ENCODE results near the gene ZNF311.

Gene ZNF311

GRCh38 chr6:29005183-29005885 lies at the start of gene ZNF311:
ZNF311 (minus strand) TSS chr6:29005315; CDS start chr6:29003954, 1,361 bp downstream.
- no peak for DNase-seq (ENCODE audit: low read depth, low spot score)

DNA sequence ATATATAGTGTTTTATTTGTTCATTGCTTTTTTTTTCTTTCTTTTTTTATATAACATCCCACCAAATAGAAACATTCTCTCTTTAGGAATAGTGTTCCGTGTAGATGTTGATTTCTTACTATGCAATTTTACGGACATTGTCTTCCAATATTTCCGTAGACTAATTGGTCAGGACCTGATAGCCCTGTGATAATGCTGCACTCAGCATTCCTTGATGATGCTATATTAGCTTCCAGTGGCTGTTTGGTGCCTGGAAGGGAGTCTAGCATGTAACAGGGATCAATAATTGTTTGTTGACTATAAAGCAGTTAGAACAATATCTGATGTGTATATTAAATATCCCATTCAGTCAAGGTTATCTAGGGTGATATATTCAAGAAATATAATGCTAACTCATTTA lies 46.6 kb upstream of the ZNF311 start:
- no peak for DNase-seq (ENCODE audit: low read depth, low spot score)

DNA sequence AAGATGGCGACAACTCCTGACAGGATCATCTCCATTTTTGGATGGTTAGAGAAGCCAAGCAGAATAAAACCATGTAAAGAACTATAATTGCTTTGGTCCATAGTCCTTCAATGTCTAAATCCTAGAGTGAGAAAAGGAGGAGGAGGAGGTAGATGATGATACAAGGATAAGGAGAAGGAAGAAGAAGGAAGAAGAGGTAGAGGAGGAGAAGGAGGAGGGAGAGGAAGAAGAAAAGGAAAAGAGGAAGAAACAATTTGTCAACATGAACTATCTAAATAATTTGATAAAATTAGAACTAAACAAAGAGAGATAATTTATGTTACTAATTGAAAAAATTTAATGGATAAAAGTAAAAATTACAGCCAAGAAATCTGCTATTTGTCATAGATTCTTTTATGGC lies 40.0 kb upstream of the ZNF311 start, which contains the start of gene OR2W1:
OR2W1 (minus strand) TSS at position 101 of the 400 bp plus-strand sequence; CDS start at position 101, 0 bp downstream.
- no peak for DNase-seq (ENCODE audit: low read depth, low spot score)

- no peak for DNase-seq (ENCODE audit: low read depth, low spot score)
Observed at GRCh38 chr6:29035951-29036350, 30.8 kb upstream of the ZNF311 start.

GRCh38 chr6:29028821-29029220 lies 23.7 kb upstream of the ZNF311 start:
- DNase-seq (ENCODE audit: low read depth, low spot score): no peak

DNA sequence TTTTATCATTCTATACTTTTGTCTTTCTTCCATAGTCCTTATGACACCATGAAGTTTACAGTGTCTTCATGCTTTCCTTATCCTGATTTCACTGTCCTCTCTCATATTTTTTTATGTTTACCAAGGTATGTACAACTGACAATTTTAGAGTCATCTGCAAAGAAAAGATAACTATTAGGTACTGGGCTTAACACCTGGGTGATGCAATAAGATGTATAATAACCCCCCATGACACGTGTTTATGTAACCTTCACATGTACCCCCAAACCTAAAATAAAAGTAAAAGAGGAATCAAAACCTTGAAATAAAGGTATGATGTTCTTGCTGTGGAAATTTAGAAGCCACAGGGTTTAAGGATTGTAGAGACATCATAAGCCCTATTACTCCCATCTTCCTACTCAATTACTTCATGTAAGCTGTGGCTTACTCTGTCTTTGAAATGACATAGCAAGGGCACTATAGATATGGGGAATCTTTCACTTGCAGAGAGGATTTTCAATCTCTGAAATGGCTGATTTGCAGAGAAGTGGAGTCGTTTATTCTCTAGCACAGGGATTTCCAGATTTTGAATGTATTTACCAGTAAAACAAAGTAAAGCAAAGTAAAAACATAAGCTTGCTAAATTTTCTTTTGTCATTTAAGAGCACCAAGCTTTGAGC lies 20.9 kb upstream of the ZNF311 start:
- no peak for DNase-seq (ENCODE audit: low read depth, low spot score)

GRCh38 chr6:29021434-29021833 lies 16.3 kb upstream of the ZNF311 start:
- no peak for DNase-seq (ENCODE audit: low read depth, low spot score)

- no peak for DNase-seq (ENCODE audit: low read depth, low spot score)
Observed at GRCh38 chr6:29019629-29020028, 14.5 kb upstream of the ZNF311 start.

- DNase-seq (ENCODE audit: low read depth, low spot score): no peak
Observed at GRCh38 chr6:29017428-29017802, 12.3 kb upstream of the ZNF311 start.

DNA sequence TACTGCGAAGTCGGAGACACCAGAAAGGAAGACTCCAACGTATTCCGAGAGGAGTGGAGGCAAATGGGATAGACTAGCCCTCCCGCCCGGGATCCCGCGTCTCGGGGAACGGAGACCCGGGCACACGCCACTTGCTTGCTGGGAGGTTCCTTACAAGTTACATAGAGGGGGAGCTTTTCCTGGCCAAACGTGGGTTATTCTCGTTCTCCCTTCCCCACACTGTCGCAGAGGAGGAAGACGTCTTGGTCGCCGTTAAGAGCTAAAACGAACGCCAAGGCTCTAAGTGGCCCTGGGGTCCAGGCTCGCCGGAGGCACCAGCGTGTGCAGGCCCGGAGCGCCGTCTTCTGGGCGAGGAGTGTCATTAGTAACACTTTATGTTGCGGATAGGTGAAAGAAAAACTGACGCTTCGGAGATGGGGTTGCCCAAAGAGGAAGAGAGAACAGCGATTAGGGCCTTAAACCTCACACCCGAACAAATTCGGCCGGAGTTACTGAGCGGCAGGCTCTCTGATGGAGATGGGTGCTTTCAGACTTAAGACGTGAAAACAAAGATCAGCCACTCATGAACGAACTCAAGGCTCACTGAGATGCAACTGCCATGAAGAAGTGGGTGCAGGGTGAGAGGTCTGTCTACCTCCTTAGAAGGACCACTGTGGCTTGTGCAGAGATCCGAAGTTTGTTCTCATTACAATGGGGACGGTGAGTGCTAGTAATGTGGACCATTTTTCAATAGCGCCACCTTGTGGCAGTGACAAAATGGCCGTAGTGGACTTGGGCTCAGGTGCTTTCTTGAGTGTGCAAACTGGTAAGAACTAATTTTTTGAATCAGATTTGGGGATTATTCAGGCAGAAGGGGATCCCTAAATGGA lies 11.7 kb upstream of the ZNF311 start:
- DNase-seq (ENCODE audit: low read depth, low spot score): peak; percentile 59

- DNase-seq (ENCODE audit: low read depth, low spot score): no peak
Observed at GRCh38 chr6:29014729-29015608, 9.9 kb upstream of the ZNF311 start.

DNA sequence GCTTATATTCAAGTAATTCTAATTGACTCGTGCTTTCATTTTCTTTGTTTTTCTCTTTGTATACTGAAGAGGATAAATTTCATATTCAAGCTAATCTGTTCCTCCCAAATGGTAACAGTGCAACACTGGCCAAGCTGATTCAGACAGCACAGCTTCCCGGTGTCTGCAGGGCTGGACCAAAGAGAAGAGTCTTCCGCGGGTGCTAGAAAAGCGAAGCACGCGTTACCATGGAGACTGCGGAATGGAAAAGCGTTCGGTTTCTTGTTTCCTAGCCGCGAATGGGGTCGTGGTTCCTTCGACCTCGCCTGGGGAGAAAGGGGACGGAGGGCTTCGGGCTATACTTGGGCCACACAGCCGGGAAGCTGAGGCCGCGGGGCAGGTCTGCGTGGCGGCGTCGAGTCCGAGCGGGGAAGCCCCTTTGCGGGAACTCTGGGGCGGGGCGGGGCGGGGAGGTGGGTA lies 6.2 kb upstream of the ZNF311 start:
- DNase-seq (ENCODE audit: low read depth, low spot score): no peak

DNA sequence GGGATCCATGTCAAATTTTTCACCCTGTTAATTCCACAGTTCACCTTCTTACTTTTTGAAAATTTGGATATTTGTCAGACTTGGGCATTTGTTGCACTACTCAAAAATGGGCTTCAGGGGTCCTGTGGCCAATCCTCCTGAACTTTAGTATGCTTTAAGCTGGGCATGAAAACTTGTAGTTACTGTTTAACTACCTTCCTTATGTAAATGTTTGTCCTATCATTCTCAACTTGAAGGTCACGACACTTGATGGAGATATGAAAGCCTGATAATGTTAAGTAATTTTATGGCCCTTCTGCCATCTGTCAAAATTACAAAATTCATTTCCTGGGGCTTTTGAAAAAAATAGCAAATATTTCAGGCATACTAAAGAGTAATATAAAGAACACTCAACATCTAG lies 4.2 kb upstream of the ZNF311 start:
- DNase-seq (ENCODE audit: low read depth, low spot score): no peak

- no peak for DNase-seq (ENCODE audit: low read depth, low spot score)
Observed at GRCh38 chr6:29008089-29008488, 3.0 kb upstream of the ZNF311 start.

GRCh38 chr6:28996844-28997510 lies 8.1 kb downstream of the ZNF311 start:
- DNase-seq (ENCODE audit: low read depth, low spot score): no peak

GRCh38 chr6:28995093-28995650 lies 9.9 kb downstream of the ZNF311 start:
- DNase-seq (ENCODE audit: low read depth, low spot score): no peak

- peak; percentile 34 for DNase-seq (ENCODE audit: low read depth, low spot score)
Observed at GRCh38 chr6:28988536-28989311, 16.4 kb downstream of the ZNF311 start.

DNA sequence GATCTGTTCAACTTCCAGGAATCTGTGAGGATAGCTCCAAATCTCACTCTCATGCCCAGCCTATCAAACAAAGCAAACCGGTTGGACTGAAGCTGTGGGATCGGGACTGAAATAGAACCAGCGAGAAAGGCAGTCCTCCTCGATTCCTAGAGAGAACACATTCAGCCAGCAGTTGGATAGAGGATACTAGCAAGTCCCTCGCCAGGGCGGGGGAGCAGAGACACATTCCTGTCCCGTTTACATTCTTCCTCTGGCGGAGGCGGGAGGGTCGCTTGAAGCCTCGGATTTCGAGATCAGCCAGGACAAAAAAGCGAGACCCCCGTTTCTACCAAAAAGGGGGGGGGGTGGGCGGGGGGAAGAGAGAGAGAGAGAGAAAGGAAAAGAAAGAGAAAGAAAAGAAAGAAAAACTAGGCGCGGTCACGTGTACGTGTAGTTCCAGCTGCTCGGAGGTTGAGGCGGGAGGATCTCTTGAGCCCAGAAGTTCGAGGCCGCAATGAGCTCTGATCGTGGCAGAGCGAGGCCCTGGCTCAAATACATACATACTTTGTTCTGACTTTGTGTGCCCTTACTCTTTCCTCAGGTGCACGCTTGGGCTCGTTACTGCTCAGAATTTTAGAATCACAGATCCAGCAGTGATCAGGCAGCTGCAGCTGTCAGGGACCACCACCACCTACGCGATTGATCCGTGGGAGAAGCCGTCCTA lies 19.5 kb downstream of the ZNF311 start:
- DNase-seq (ENCODE audit: low read depth, low spot score): no peak

GRCh38 chr6:28983838-28984237 lies 21.3 kb downstream of the ZNF311 start:
- no peak for DNase-seq (ENCODE audit: low read depth, low spot score)

Measured in activated naive CD8-positive, alpha-beta T cell treated with anti-CD3 and anti-CD28 coated beads, Interleukin-2, amount 50 U/mL, for 16 hours (primary cell).